Measurements from ENCODE around the gene FGF9.

The FGF9 gene

GRCh38 chr13:21703846-21704245 lies 33.0 kb downstream of the FGF9 start:
- in situ Hi-C loops (cut with MboI; ENCODE audit: low sequenced_read_pairs), result no loop called here

DNA sequence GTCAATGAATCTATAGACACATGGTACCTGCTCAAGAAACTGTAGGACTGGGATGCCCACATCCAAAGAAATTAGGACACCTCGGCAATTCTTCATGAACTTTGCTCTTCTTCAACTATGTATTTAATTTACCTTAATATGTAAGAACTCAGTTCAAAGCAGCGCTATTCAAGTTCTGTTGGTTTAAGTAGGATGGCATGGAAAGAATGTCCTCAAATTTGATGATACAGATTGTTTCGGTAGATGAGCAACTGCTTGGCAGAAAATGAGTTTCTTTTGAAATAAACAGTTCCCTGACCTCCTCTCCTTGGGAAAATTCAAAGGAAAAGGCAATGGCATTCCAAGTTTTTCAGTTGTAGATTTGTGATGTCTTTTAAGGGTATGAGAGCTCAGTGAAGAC lies 36.7 kb downstream of the FGF9 start:
- in situ Hi-C loops (cut with MboI; ENCODE audit: low sequenced_read_pairs), result no loop called here

DNA sequence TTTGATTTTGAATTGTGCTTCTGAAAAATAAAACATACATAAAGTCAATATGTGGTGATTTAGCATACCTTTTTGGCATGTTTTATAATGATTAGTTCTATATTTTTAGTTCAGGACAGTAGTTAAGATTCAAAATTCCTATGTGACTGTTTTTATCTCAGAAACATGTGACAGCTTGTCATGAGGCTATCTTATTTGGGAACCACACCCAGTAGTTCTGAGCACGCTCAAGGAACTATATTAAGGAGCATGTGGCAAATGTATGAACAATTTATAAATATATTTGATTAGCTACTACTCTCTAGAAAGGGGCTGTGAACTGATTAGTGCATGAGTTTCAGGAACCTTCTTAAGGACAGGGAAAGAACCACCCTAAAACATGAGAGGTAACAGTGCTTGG lies 38.8 kb downstream of the FGF9 start:
- in situ Hi-C loops (cut with MboI; ENCODE audit: low sequenced_read_pairs), result no loop called here

DNA sequence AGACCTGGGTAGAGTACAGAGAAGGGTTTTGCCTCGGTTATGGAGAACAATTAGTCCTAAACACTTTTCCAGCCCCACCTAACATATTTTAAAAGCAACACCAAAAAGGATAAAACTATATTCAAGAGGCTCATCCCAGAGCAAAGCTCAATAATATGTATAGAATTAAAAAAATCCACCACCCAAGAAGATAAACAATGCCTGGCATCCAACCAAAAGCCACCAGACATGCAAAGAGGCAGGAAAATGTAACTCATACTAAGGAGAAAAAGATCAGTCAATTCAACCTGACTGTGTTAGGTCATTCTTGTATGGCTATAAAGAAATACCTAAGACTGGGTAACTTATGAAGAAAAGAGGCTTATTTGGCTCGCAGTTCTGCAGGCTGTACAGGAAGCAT lies 39.3 kb downstream of the FGF9 start:
- in situ Hi-C loops (cut with MboI; ENCODE audit: low sequenced_read_pairs), result no loop called here

GRCh38 chr13:21717817-21718216 lies 46.9 kb downstream of the FGF9 start:
- in situ Hi-C loops (cut with MboI; ENCODE audit: low sequenced_read_pairs), result no loop called here

GRCh38 chr13:21719463-21719862 lies 48.6 kb downstream of the FGF9 start:
- in situ Hi-C loops (cut with MboI; ENCODE audit: low sequenced_read_pairs), result no loop called here

- in situ Hi-C loops (cut with MboI; ENCODE audit: low sequenced_read_pairs), result no loop called here
Measured at GRCh38 chr13:21723807-21724505, 53.1 kb downstream of the FGF9 start.

- in situ Hi-C loops (cut with MboI; ENCODE audit: low sequenced_read_pairs), result no loop called here
Measured at GRCh38 chr13:21730186-21730880, 59.5 kb downstream of the FGF9 start.

- in situ Hi-C loops (cut with MboI; ENCODE audit: low sequenced_read_pairs), result no loop called here
Measured at GRCh38 chr13:21733475-21734263, 62.8 kb downstream of the FGF9 start.

DNA sequence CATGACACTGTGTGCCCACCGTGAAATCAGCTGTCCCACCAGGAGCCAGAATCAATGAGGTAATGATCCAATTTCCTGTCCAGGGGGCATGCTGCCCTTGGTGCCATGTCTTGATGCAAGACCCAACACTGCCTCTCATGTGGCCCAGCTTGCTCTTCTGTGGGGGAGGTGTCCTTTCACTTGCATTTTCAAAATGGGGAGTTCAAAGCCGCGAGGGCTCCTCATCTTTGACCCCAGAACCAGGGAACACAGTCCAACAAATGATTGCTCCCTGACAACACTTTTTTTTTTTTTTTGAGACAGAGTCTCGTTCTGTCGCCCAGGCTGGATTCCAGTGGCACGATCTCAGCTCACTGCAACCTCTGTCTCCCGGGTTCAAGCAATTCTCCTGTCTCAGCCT lies 64.1 kb downstream of the FGF9 start:
- in situ Hi-C loops (cut with MboI; ENCODE audit: low sequenced_read_pairs), result no loop called here

DNA sequence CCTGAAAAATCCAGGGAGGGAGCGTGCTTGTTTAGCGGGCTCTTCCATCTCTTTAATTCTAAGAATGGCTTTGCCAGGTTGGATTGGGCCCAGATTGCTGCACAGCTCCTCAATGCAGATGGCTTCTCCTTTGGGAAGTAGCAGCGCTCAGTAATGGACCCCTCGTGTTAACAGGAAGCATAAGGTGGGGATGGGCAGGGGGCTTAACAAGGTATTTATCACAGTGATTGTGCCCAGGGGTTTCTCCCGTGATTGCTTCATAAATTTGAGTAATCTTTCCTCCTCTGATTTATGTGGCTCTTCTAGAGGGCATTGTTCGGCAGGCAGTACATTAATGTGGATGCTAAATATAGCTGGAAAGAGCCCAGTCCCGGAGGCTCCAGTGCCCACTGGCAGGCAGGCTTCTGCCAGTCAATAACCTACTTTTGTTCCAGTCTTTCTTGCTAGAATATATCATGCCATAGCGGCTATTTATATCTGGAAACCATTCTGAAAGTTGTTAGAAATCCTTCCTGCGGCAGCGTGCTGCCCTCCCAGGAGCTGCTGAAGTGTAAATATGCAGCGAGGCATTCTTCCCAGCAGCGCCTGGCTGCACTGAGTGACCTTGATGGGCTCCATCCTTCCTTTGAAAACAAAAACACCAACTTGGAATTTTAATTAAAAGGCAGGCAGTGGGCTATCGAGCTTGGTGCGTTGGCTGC lies 65.0 kb downstream of the FGF9 start:
- in situ Hi-C loops (cut with MboI; ENCODE audit: low sequenced_read_pairs), result no loop called here

DNA sequence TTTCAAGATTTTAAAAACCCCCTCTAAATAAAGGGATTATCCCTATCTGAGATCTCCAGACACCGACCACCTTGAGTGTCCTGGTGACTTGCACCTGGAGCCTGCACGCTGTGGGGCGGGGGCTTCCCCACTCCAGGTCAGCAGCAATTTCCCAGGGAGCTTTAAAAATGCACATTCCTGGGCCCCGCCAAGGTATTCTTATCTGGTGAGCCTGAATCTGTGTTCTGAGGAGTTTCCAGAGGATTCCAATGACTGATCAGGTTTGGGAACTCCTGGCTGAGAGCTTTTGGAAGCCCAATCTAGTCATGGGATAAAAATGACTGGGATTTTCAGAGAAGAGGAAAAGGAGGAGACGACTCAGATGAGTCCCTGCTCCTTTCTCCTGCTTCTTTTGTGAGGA lies 66.1 kb downstream of the FGF9 start:
- in situ Hi-C loops (cut with MboI; ENCODE audit: low sequenced_read_pairs), result no loop called here

DNA sequence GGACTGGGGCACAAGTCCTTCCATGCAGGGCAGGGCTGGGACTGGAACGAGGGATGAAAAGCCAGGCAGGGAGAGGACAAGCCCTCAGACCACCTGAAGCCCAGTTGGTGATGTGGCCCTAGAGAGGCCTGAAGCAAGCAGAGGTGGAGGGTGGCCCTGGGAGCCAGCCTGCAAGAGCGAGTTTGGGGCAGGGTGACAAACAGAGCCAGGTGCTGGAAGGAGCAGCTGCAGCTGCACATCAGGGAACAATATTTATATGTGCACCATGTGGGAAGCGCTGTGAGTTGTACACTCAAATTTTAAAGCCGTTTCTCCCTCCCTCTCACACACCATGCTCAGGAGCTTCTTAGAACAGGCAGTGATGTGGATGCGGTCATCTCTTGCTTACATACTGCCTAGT lies 67.8 kb downstream of the FGF9 start:
- in situ Hi-C loops (cut with MboI; ENCODE audit: low sequenced_read_pairs), result no loop called here

DNA sequence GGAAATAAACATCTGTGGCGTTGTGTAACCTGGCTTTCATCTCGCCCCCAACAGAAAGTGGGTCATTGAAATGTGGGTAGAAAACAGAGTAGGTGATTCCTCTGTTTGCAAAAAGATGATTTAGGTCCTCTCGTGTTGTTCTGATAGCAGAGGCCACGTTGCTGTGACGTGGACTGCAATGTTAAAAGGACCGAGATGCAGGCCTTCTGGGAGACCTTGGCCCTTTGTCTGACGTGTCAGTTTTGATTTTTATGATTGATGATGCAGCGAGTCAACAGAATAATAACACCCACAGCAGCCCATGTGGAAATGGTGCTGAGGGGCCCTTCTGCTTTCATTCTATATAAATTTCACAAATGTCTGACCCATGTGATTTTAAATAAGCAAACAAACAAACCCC lies 68.9 kb downstream of the FGF9 start:
- in situ Hi-C loops (cut with MboI; ENCODE audit: low sequenced_read_pairs), result no loop called here

- in situ Hi-C loops (cut with MboI; ENCODE audit: low sequenced_read_pairs), result no loop called here
Measured at GRCh38 chr13:21741396-21741979, 70.6 kb downstream of the FGF9 start.

- in situ Hi-C loops (cut with MboI; ENCODE audit: low sequenced_read_pairs), result no loop called here
Measured at GRCh38 chr13:21742096-21742495, 71.2 kb downstream of the FGF9 start.

- in situ Hi-C loops (cut with MboI; ENCODE audit: low sequenced_read_pairs), result no loop called here
Measured at GRCh38 chr13:21744149-21744548, 73.3 kb downstream of the FGF9 start.

DNA sequence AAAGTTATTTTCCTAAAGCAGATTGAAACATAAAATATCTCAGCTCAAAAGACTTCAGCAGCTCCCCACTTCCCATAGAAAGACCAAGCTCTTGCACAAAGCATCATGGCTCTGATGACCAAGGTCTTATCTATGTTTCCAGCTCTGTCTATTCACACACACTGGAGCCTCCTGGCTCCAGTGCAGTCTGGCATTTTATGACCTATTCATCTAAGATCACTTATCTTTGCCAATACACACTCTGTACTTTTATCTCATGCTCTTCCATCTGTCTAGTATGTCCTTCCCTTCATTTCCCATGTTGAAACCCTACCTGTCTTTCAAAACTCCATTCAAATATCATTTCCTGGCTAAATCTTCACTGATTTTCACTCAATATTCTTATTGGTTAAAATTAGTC lies 74.4 kb downstream of the FGF9 start:
- in situ Hi-C loops (cut with MboI; ENCODE audit: low sequenced_read_pairs), result no loop called here

- in situ Hi-C loops (cut with MboI; ENCODE audit: low sequenced_read_pairs), result no loop called here
Measured at GRCh38 chr13:21747456-21747855, 76.6 kb downstream of the FGF9 start.

GRCh38 chr13:21748166-21748565 lies 77.3 kb downstream of the FGF9 start:
- in situ Hi-C loops (cut with MboI; ENCODE audit: low sequenced_read_pairs), result no loop called here

DNA sequence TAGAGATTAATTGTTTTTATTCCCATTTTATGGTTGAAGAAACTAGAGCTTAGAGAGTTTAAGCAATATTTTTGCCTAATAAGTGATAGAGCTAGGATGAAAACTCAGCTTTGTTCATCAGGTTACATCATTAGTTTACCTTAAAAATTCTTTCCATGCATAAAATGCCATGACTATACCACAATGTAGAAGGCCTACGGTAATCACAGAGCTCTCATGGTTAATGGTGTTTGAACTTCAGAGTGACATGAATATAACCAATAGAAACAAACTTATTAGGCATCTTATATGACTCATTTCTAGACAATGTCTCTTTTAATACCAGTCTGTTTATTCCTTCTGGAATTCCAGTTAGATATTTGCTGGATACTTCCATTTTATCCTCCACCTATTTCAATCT lies 78.5 kb downstream of the FGF9 start:
- in situ Hi-C loops (cut with MboI; ENCODE audit: low sequenced_read_pairs), result no loop called here

Data from hTERT RPE-1 (cell line).